B cell (primary cell): ENCODE data around the gene MID1. TPM values are rescaled to one million over a fixed set of nuclear protein-coding genes. Genes with fewer than 3 reads are reported as not detected.

ENCODE experiments used
- ATAC-seq: fragments of 200-7000 bp; cut with Tn5 transposase; one replicate; pipeline ENCODE4 v1.10.0; 2021; ENCODE audit warnings: low read depth, mild to moderate bottlenecking, moderate number of reproducible peaks, moderate library complexity
- CTCF ChIA-PET: fragments of 350-600 bp; sonication (Branson Sonifier 250); formaldehyde crosslinking; loops from one replicate; lab custom pipeline; 2021; ENCODE audit warnings: antibody characterized with exemption, inconsistent platforms; lab: Charles Lee
- POLR2A ChIA-PET: fragments of 350-600 bp; sonication (Branson Sonifier 250); formaldehyde crosslinking; loops from one replicate; lab custom pipeline; 2021; ENCODE audit warnings: antibody characterized with exemption; lab: Charles Lee
- DNase-seq: peaks from one replicate; pipeline ENCODE4 v3.0.0; 2013
- H2AFZ ChIP-seq: 2 replicates; pipeline ENCODE4 v1.6.1; 2012; ENCODE audit warnings: mild to moderate bottlenecking, low read depth, low read length; ENCODE audit not compliant: insufficient read depth, poor library complexity, severe bottlenecking
- H3K27ac ChIP-seq, 2 donors: 1 replicate in 1 of 2; 2 replicates in 1 of 2; pipeline ENCODE4 v1.5.1; 2012 to 2013; ENCODE audit warnings: low read length in 2 of 2, mild to moderate bottlenecking in 2 of 2, moderate library complexity in 1 of 2
- H3K27me3 ChIP-seq, 4 experiments: fragments of 200-600 bp in 1 of 4; sonication (generic) in 1 of 4; replicated peaks in 1 of 4; 1 replicate in 2 of 4; 2 replicates in 2 of 4; pipeline versions ENCODE4 v1.6.1 to v1.7.0; 2013 to 2016; ENCODE audit warnings: low read length in 3 of 4, mild to moderate bottlenecking in 2 of 4, mixed read lengths in 1 of 4, moderate library complexity in 1 of 4; ENCODE audit not compliant: insufficient read depth in 4 of 4, control insufficient read depth in 3 of 4; ENCODE audit errors: control extremely low read depth in 1 of 4
- H3K36me3 ChIP-seq, 2 experiments: replicated peaks in 1 of 2; 1 replicate in 1 of 2; 2 replicates in 1 of 2; pipeline versions ENCODE4 v1.6.1 to v1.7.1; 2013; ENCODE audit warnings: low read length in 1 of 2; ENCODE audit not compliant: insufficient read depth in 2 of 2, control insufficient read depth in 1 of 2; ENCODE audit errors: control extremely low read depth in 1 of 2, extremely low read depth in 1 of 2
- H3K4me1 ChIP-seq, 2 donors: fragments of 200-600 bp in 1 of 2; sonication (generic) in 1 of 2; 1 replicate in 1 of 2; 2 replicates in 1 of 2; pipeline versions ENCODE4 v1.5.1 to v1.6.1; 2013 to 2017; ENCODE audit warnings: low read length in 2 of 2; ENCODE audit not compliant: control insufficient read depth in 2 of 2, insufficient read depth in 2 of 2
- H3K4me2 ChIP-seq: replicated peaks from 2 replicates; pipeline ENCODE3; 2012; ENCODE audit warnings: mild to moderate bottlenecking, low read depth, low read length; ENCODE audit not compliant: poor library complexity, severe bottlenecking
- H3K4me3 ChIP-seq, 5 experiments: fragments of 200-600 bp in 1 of 5; sonication (generic) in 1 of 5; 1 replicate in 3 of 5; 2 replicates in 2 of 5; pipeline versions ENCODE4 v1.5.1 to v1.7.0; 2011 to 2016; ENCODE audit warnings: low read length in 4 of 5, mild to moderate bottlenecking in 4 of 5, low read depth in 2 of 5, control low read depth in 1 of 5, moderate library complexity in 1 of 5; ENCODE audit not compliant: insufficient read depth in 1 of 5; ENCODE audit errors: control extremely low read depth in 1 of 5, extremely low read depth in 1 of 5
- H3K79me2 ChIP-seq: fragments of 200-600 bp; sonication (generic); one replicate; pipeline ENCODE4 v1.6.0; 2016; ENCODE audit warnings: low read length; ENCODE audit not compliant: control insufficient read depth, insufficient read depth
- H3K9ac ChIP-seq: fragments of 200-600 bp; sonication (generic); 2 replicates; pipeline ENCODE4 v1.6.1; 2017; ENCODE audit warnings: mild to moderate bottlenecking, low read length, moderate library complexity
- H3K9me3 ChIP-seq, 3 donors: one replicate each; pipeline versions ENCODE4 v1.6.1 to v1.7.1; 2013; ENCODE audit warnings: low read length in 2 of 3; ENCODE audit not compliant: control insufficient read depth in 2 of 3, insufficient read depth in 1 of 3; ENCODE audit errors: control extremely low read depth in 1 of 3
- H4K20me1 ChIP-seq: 2 replicates; pipeline ENCODE4 v1.6.0; 2012; ENCODE audit warnings: mild to moderate bottlenecking, low read length; ENCODE audit not compliant: insufficient read depth, control insufficient read depth, poor library complexity, severe bottlenecking
- H3K27ac Mint-ChIP-seq: one replicate; pipeline ENCODE4 v1.8.0; 2021; ENCODE audit warnings: mixed read lengths
- H3K27me3 Mint-ChIP-seq: one replicate; pipeline ENCODE4 v1.8.0; 2021; ENCODE audit warnings: mixed read lengths
- H3K4me1 Mint-ChIP-seq: one replicate; pipeline ENCODE4 v1.8.0; 2021; ENCODE audit warnings: mixed read lengths
- H3K4me3 Mint-ChIP-seq: one replicate; pipeline ENCODE4 v1.8.0; 2021; ENCODE audit warnings: mixed read lengths
- H3K9me3 Mint-ChIP-seq: one replicate; pipeline ENCODE4 v1.8.0; 2022; ENCODE audit warnings: mixed read lengths; ENCODE audit not compliant: insufficient read depth
- CTCF ChIP-seq: fragments of 200-600 bp; IDR thresholded peaks from one replicate; pipeline ENCODE4 v1.8.0; 2022; ENCODE audit warnings: antibody characterized with exemption, mild to moderate bottlenecking
- EZH2 ChIP-seq: IDR thresholded peaks from 2 replicates; pipeline ENCODE4 v1.6.1; 2012; ENCODE audit warnings: borderline replicate concordance, low read depth, mild to moderate bottlenecking, moderate library complexity, low read length; ENCODE audit not compliant: insufficient read depth, poor library complexity, severe bottlenecking
- WGBS: methylation state at CpG from one replicate; pipeline ENCODE4 v1.1.5; 2013; ENCODE audit warnings: missing lambda C conversion rate; ENCODE audit not compliant: insufficient coverage; 5-methylcytosine and 5-hydroxymethylcytosine counted together
- intact Hi-C: fragments of 100-400 bp; cut with micrococcal nuclease; formaldehyde crosslinking; loops from one replicate; pipeline ENCODE4 v1.10.0; 2022
- polyA plus RNA-seq: library from polyadenylated mRNA; depleted of rRNA; stranded (reverse); fragments of >200 nt; gene quantifications from 2 replicates; pipeline ENCODE4 v1.2.3, GENCODE V29; 2012
- total RNA-seq, 2 donors: library from RNA; stranded (reverse); fragments of 120-200 nt in 1 of 2; gene quantifications; 1 replicate in 1 of 2; 2 replicates in 1 of 2; pipeline versions ENCODE4 v1.2.3 to v1.2.4, GENCODE V29; 2013 to 2022

The MID1 gene
- total and polyA plus RNA-seq, 2 donors (not counting 1 experiment from before 2014, with no cell fraction given) = 0.15 to 0.44 TPM

GRCh38 chrX:10507181-10507580 lies 113.2 kb downstream of the MID1 start:
- no peak overlapping the region for H3K4me2 ChIP-seq

GRCh38 chrX:10506781-10507180 lies 113.6 kb downstream of the MID1 start:
- no peak for TF ChIP-seq CTCF
- no peak for TF ChIP-seq EZH2
- DNase-seq (no peak), ATAC-seq (no peak)
- H2AFZ ChIP-seq = no peak overlapping the region
- no peak overlapping the region for H3K4me2 ChIP-seq
- H3K79me2 ChIP-seq = no peaks in the 10 kb centered on the region
- CTCF ChIA-PET = no interaction called here
- intact Hi-C loops = no loop called here
- POLR2A ChIA-PET = no interaction called here
- Mint-ChIP-seq H3K4me3 (no peak overlapping the region), H3K27me3 (peaks cover 3% of the 10 kb centered on the region), H3K4me1 (no peaks in the 10 kb centered on the region), H3K27ac (no peak overlapping the region), H3K9me3 (no peaks in the 10 kb centered on the region)
- H3K27me3 ChIP-seq = no peaks in the 10 kb centered on the region
- H3K27ac ChIP-seq = no peak overlapping the region
- H3K4me3 ChIP-seq = no peak overlapping the region
- no peaks in the 10 kb centered on the region for H3K36me3 ChIP-seq
- H4K20me1 ChIP-seq = no peaks in the 10 kb centered on the region
- no peaks in the 10 kb centered on the region for H3K4me1 ChIP-seq
- H3K9ac ChIP-seq = no peak overlapping the region
- WGBS = no CpG with 5 or more reads among the region's 4 CpGs
- H3K9me3 ChIP-seq = no peaks in the 10 kb centered on the region

More at GRCh38 chrX:10507181-10507580, 113.2 kb downstream of the MID1 start:
- Mint-ChIP-seq H3K27me3 (peaks cover 3% of the 10 kb centered on the region), H3K9me3 (no peaks in the 10 kb centered on the region), H3K4me1 (no peaks in the 10 kb centered on the region), H3K27ac (no peak overlapping the region), H3K4me3 (no peak overlapping the region)
- no CpG with 5 or more reads among the region's 3 CpGs for WGBS
- Histone ChIP-seq H3K4me1 (no peaks in the 10 kb centered on the region), H3K9me3 (no peaks in the 10 kb centered on the region), H3K36me3 (no peaks in the 10 kb centered on the region), H4K20me1 (no peaks in the 10 kb centered on the region), H3K27me3 (no peaks in the 10 kb centered on the region), H3K9ac (no peak overlapping the region), H3K79me2 (no peaks in the 10 kb centered on the region), H2AFZ (no peak overlapping the region), H3K4me3 (no peak overlapping the region), H3K27ac (no peak overlapping the region)
- ChIA-PET POLR2A (no interaction called here), CTCF (no interaction called here)
- DNase-seq (no peak), ATAC-seq (no peak)
- intact Hi-C loops = no loop called here
- TF ChIP-seq EZH2 = no peak
- TF ChIP-seq CTCF = no peak
